Natural killer cell treated with Interleukin-12 subunit alpha and Interleukin-12 subunit beta and Interleukin-15 and Interleukin-18, amount 100 ng/mL, for 72 hours (primary cell): Measurements from ENCODE around the gene C11orf71. TPM values are rescaled to one million over a fixed set of nuclear protein-coding genes. Genes with fewer than 3 reads are reported as not detected.

ENCODE experiments used
- ATAC-seq, 2 donors: fragments of 150-1000 bp; cut with Tn5 transposase in 1 of 2; sonication (Bioruptor Pico), chemical (Tn5 transposase) in 1 of 2; 2 replicates each; pipeline ENCODE4 v1.10.0; 2021
- DNase-seq: peaks from one replicate; pipeline ENCODE4 v3.0.0; 2022; ENCODE audit warnings: low spot score
- H3K27ac Mint-ChIP-seq, 2 donors: 1 replicate in 1 of 2; 2 replicates in 1 of 2; pipeline ENCODE4 v1.8.0; 2022; ENCODE audit warnings: mixed read lengths in 2 of 2, mild to moderate bottlenecking in 1 of 2, moderate library complexity in 1 of 2
- H3K27me3 Mint-ChIP-seq, 2 donors: 1 replicate in 1 of 2; 2 replicates in 1 of 2; pipeline ENCODE4 v1.8.0; 2022; ENCODE audit warnings: mixed read lengths in 2 of 2
- H3K36me3 Mint-ChIP-seq: one replicate; pipeline ENCODE4 v1.8.0; 2022; ENCODE audit warnings: mixed read lengths
- H3K4me1 Mint-ChIP-seq, 2 donors: 1 replicate in 1 of 2; 2 replicates in 1 of 2; pipeline ENCODE4 v1.8.0; 2022; ENCODE audit warnings: low read depth in 2 of 2, mixed read lengths in 2 of 2, mild to moderate bottlenecking in 1 of 2
- H3K4me3 Mint-ChIP-seq: one replicate; pipeline ENCODE4 v1.8.0; 2022; ENCODE audit warnings: mixed read lengths
- H3K9me3 Mint-ChIP-seq: 2 replicates; pipeline ENCODE4 v1.8.0; 2022; ENCODE audit warnings: mixed read lengths
- total RNA-seq, 2 donors: library from RNA; stranded (reverse); gene quantifications; one replicate each; pipeline ENCODE4 v1.2.3, GENCODE V29; 2022

C11orf71 gene
- total RNA-seq, 2 donors from 2014 or later, result 5.7 to 6.4 TPM

DNA sequence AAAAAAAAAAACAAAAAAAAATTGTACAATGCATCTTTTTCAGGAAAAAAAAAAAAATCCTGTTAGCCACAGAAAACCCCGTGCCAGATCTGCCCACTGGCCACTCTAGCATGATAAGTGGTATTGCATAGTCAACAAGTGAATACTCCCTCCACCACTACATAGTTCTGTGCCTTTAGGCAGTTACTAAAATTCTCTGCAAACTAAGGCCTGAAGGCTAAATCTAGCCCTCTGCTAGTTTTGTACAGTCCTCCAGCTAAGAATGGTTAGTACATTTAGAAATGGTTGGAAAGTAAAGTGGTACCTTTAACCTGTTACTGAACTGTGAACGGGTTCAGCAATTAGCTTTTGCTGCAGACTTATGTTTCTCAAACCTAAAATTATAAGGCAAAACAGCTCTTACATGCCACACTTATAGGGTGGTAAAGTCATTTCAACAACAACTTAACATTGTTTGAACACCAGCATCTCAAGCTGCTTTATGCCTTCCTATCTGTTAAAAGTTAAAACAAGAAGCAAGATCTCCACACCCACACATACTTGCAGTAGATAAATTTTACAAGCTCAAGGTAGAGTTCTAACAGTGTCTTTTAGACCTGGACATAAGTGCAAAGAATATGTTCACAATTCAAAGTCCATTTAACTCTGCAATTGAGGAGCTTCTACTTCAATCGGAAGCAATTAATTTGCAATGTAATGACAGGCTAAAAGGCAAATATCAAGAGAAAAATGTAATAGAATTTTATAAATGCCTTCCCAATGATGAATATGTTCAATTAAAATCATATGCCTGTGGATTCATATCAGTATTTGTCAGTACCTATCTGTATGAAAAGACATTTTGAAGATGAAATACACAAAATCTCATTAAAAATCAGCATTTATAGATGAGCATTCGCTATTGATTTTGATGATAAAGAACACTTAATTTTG lies 7.3 kb downstream of the C11orf71 start:
- H3K9me3 Mint-ChIP-seq, result no peaks in the 10 kb centered on the region
- no peaks in the 10 kb centered on the region for H3K27me3 Mint-ChIP-seq
- H3K27ac Mint-ChIP-seq, result no peak overlapping the region
- peaks cover 0 to 4% of the 10 kb centered on the region in 2 donors for H3K4me1 Mint-ChIP-seq
- H3K4me3 Mint-ChIP-seq, result no peak overlapping the region
- no peak for DNase-seq
- ATAC-seq, result no peak
- H3K36me3 Mint-ChIP-seq, result no peaks in the 10 kb centered on the region

DNA sequence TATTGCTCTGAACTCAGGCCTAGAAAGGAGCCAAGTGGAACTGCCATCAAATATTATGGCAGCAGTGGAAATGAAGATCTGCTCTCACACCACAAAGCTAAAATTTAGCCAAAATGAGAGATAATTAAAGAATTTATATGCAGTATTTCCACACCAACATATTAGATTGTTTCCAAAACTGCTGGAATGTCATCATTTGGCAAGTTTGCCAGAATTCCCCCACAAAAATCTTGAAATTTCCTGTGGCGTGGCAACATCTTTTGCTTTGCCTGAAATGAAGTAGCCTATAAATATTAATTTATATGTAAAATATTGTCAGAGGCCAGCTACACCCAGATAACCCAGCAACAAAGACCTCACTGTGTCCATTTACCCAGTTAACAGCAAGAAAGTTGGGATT lies 13.8 kb downstream of the C11orf71 start:
- Mint-ChIP-seq H3K27ac (no peak overlapping the region), H3K36me3 (peaks cover 4% of the 10 kb centered on the region), H3K9me3 (no peaks in the 10 kb centered on the region), H3K4me3 (no peak overlapping the region), H3K27me3 (peaks cover 10 to 21% of the 10 kb centered on the region in 2 donors), H3K4me1 (no peaks in the 10 kb centered on the region)
- ATAC-seq (no peak), DNase-seq (no peak)

DNA sequence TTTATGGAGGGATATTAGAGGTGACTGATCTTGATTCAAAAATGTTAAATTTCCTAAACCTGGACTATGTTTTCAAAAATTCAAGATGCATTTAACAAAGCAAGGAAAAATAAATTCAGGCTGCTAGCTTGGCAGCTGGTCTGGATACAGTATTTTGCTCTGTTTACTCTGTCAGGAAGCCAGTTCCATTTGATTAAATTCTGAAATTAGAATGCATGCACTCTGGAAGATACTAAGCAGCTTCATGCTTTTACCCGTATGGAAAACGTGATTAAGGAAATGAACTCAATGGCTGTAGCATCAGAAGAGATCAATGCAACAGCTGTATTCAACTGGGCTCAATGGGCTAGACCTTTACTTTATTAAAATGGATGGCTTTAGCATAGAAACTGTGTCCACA lies 14.2 kb downstream of the C11orf71 start:
- ATAC-seq, result no peak
- Mint-ChIP-seq H3K9me3 (no peaks in the 10 kb centered on the region), H3K4me1 (no peaks in the 10 kb centered on the region), H3K4me3 (no peak overlapping the region), H3K27ac (no peak overlapping the region), H3K27me3 (peaks cover 10 to 21% of the 10 kb centered on the region in 2 donors), H3K36me3 (peaks cover 4% of the 10 kb centered on the region)
- DNase-seq, result no peak

DNA sequence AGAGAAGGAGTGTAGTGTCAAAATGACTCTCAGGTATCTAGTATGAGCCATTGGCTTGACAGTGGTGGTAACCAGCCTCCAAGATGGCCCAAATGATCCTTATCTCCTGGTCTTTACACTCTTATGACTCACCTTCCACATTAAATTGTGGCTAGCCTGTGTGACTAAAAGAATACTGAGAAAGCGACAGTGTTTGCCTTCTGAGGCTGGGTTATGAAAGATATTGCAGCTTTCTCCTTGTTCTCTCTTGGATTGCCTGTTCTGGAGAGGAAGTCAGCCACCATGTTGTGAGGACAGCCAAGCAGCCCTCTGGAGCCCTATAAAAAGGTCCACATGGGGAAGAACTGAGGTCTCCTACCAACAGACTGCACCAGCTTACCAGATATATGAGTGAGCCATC lies 15.8 kb downstream of the C11orf71 start:
- Mint-ChIP-seq H3K27me3 (peaks cover 19 to 29% of the 10 kb centered on the region in 2 donors), H3K27ac (no peak overlapping the region), H3K36me3 (peaks cover 4% of the 10 kb centered on the region), H3K4me1 (no peaks in the 10 kb centered on the region), H3K4me3 (no peak overlapping the region), H3K9me3 (no peaks in the 10 kb centered on the region)
- no peak for ATAC-seq
- no peak for DNase-seq

DNA sequence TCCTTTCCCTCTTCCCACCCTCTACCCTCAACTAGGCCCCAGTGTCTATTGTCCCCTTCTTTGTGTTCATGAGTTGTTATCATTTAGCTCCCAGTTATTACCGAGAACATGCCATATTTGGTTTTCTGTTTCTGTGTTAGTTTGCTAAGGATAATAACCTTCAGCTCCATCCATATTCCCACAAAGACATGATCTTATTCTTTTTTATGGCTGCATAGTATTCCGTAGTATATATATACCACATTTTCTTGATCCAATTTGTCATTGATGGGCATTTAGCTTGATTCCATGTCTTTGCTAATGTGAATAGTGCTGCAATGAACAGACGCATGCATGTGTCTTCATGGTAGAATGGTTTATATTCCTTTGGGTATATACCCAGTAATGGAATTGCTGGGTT lies 17.8 kb downstream of the C11orf71 start:
- DNase-seq (no peak), ATAC-seq (no peak)
- Mint-ChIP-seq H3K27ac (no peak overlapping the region), H3K27me3 (peaks cover 23 to 29% of the 10 kb centered on the region in 2 donors), H3K36me3 (peaks cover 4% of the 10 kb centered on the region), H3K4me3 (no peak overlapping the region), H3K4me1 (no peaks in the 10 kb centered on the region), H3K9me3 (no peaks in the 10 kb centered on the region)

DNA sequence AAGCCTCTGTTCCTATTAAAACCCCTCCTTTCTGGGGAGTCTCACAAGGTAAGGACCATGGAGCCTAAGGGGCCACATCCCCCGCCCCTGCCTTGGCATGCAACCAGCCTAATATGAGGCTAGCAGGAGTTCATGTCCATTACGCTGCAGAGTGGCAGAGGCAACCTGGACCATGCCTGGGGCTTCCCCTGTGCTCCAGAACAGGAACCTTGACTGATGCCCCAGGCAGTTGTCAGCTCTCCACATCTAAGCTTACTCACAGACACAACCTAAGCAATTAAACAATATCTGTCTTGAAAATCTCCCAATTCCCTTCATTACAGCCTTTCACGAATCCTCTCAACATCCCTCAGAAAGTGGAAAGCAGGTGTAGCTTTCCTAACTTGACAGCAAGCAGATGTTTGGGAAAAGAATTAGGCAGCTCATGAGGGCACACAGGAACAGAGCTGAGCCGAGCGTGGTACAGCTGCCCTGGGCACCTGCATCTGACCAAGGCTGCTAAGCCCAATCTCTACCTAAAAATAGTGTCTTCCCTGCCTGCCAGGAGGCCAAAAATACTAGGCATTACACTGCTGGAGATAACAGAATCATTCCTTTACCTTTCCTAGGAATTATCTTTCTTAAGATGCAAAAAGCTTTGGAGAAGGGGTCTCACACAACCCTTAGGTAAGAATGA lies 20.8 kb downstream of the C11orf71 start:
- H3K27me3 Mint-ChIP-seq, result peaks cover 25 to 32% of the 10 kb centered on the region in 2 donors
- ATAC-seq (no peak), DNase-seq (no peak)
- H3K36me3 Mint-ChIP-seq, result peaks cover 4% of the 10 kb centered on the region
- H3K4me3 Mint-ChIP-seq, result no peak overlapping the region
- H3K27ac Mint-ChIP-seq, result no peak overlapping the region
- no peaks in the 10 kb centered on the region for H3K9me3 Mint-ChIP-seq
- no peaks in the 10 kb centered on the region for H3K4me1 Mint-ChIP-seq

DNA sequence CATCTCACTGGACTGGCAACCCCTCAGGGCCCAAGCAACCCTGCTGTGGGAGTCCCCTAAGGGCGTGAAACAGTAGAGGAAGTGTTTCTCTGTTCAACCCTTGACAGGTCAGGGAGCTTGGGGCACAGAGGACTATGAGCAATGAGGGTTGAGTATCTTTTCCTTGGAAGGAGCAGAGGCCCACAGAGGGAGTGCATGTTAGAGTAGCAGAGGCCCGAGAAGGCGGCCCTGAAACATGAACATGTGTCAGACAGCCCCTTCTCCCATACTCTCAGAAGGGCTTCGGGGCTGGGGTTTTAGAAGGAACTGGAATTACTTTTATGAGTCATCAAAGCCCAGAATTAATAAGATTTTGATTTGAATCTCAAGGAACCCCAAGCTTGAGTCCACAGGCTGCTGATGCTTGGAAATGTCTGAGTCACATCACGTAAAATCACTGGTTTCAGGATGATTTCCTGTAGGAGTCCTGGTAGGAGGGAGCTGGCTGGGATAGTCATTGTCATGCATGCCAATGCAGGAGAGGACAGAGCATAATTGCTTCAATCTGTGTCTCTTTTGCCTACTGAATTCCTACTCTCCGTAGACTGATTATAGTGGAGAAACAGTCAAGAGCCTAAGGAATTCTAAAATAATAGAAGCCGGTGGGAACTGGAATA lies 22.6 kb downstream of the C11orf71 start:
- no peaks in the 10 kb centered on the region for H3K4me1 Mint-ChIP-seq
- ATAC-seq, result no peak
- H3K4me3 Mint-ChIP-seq, result no peak overlapping the region
- H3K27me3 Mint-ChIP-seq, result peaks cover 32 to 38% of the 10 kb centered on the region in 2 donors
- no peaks in the 10 kb centered on the region for H3K9me3 Mint-ChIP-seq
- no peak overlapping the region for H3K27ac Mint-ChIP-seq
- no peaks in the 10 kb centered on the region for H3K36me3 Mint-ChIP-seq
- DNase-seq, result no peak

DNA sequence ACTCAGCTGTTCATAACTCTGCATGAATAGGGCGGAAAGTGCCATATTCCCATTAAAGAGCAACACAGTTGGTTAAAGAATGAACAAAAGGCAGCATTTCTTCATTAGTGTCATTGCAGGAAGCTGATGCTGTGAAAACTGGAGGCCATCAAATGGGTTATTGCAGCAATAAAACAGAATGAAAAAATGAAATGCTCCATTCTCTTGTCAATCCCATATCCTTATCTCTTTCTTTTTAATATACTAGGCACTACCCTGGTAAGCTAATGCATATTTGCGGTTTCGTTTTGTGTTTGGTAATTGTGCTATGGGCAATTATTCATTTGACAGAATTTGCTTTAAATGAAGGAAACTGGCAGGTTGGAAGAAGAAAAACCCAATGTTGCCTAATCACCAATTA lies 25.3 kb downstream of the C11orf71 start:
- Mint-ChIP-seq H3K36me3 (no peaks in the 10 kb centered on the region), H3K27me3 (peaks cover 37 to 48% of the 10 kb centered on the region in 2 donors), H3K4me3 (no peak overlapping the region)

DNA sequence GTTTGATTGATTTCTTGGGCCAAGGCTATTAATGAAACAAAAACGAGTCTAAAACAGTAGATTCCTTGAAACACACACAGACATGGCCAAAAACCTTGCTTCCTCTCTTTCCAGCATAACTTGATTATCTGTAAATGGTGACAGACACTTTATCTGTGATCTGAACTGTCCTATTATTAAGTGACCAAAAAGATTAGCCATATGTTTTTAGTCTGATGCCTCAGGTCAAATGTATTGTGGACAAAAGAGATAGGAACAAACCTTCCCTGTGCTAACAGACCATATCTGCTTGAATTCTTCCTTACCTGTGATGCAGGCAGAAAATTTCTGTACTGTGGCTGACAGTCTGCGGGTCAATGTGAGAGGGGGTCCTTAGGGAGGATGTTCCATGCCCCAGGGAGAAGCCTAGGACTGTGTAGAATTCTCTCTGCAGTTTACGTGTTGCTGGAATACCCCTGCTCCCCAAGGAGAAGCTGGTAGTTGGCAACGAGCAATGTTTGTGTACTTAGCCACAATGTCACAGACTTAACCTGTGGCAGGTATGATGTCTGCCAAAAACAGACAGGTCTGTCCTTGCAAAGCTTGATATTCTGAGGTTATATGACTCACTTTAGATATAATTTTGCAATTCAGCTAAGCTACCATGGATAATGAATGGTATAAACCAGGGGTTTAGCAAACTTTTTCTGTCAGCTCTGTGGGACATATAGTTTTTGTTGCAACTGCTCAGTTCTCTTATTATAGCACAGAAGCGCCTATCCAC lies 31.2 kb downstream of the C11orf71 start:
- Mint-ChIP-seq H3K36me3 (no peaks in the 10 kb centered on the region), H3K4me1 (no peaks in the 10 kb centered on the region), H3K27me3 (peaks cover 42 to 58% of the 10 kb centered on the region in 2 donors), H3K4me3 (no peak overlapping the region), H3K9me3 (no peaks in the 10 kb centered on the region), H3K27ac (no peak overlapping the region)
- ATAC-seq (no peak), DNase-seq (no peak)

More for the DNA sequence above, 25.3 kb downstream of the C11orf71 start:
- no peaks in the 10 kb centered on the region for H3K9me3 Mint-ChIP-seq
- no peak for ATAC-seq
- H3K4me1 Mint-ChIP-seq, result no peaks in the 10 kb centered on the region
- no peak overlapping the region for H3K27ac Mint-ChIP-seq
- DNase-seq, result no peak

DNA sequence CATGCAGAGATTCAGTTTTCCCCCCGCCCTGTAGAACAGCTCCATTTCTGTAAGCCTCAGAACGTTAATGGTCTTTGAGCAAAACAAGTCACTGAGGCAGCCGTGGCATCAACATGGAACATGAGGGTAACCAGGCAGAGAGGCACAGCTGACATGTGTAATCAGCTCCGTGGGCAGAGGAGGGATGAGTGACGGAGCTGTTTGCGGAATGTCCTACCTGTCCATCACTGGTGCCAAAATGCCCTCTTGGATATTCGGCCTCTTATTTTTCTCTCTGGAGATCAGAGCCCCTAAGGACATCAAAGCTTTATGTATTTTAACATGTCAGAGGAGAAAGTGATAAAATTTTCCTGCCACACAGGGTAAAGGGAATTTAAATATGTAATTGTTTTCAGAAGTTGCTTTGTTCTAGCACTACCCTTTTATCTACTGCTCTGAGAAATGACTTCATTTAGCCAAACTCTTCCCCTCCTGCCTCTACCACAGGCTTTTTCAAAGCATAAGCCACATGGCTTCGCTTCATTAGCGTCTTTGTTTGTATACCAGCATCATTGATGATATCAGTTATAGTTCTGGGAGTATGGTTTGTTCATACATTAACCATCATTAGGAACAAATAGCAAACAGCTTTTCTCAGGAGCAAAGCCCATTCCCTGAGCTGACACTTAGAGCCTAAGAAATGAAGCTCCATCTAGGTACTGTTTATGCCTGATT lies 32.9 kb downstream of the C11orf71 start:
- DNase-seq (no peak), ATAC-seq (no peak)
- Mint-ChIP-seq H3K27me3 (peaks cover 39 to 50% of the 10 kb centered on the region in 2 donors), H3K4me3 (no peak overlapping the region), H3K9me3 (no peaks in the 10 kb centered on the region), H3K4me1 (no peaks in the 10 kb centered on the region), H3K36me3 (no peaks in the 10 kb centered on the region), H3K27ac (no peak overlapping the region)

DNA sequence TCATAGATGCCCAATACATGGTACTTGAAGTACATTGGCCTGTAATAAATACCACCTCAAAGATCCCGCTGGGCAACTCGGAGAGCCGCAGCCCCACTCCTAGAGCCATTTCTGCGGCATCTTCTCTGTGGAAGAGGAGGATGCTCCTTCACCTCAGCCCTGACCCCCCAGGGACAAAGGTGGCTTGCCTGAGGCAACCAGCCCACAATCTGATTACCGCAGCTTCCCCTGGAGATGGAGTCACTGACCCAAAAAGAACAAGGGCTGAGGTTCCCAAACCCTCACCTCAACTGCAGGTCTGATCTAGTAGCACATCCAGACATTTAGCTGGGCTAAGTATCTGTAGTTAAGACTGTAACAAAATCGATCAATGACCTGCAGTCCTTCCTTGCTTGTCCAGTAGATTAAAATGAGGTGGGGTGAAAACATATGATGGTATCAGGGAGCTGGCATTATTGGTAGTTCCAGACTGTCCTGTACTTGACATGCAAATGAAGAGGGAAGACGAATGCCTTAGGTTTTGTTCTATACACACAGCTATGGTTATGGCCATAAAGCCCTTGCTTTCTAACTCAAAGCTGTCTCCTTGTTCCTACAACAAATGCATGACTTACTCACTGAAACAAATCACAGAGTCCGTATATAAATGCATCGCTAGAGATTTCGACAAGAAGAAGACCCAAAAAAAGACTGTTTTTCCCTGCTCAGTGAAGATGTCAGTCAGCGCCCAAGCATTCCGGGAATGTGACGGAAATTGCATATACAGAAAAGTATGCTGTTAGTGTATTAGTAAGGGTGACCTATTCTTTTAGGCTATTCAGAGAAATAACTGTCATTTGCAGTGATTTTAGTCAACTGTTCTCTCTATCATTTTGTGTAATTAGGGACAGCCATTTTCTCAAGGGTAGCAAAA lies 33.7 kb downstream of the C11orf71 start:
- peaks cover 35 to 43% of the 10 kb centered on the region in 2 donors for H3K27me3 Mint-ChIP-seq
- H3K27ac Mint-ChIP-seq, result no peak overlapping the region
- H3K36me3 Mint-ChIP-seq, result no peaks in the 10 kb centered on the region
- ATAC-seq, result no peak
- H3K4me3 Mint-ChIP-seq, result no peak overlapping the region
- no peaks in the 10 kb centered on the region for H3K4me1 Mint-ChIP-seq
- H3K9me3 Mint-ChIP-seq, result no peaks in the 10 kb centered on the region
- DNase-seq, result no peak

DNA sequence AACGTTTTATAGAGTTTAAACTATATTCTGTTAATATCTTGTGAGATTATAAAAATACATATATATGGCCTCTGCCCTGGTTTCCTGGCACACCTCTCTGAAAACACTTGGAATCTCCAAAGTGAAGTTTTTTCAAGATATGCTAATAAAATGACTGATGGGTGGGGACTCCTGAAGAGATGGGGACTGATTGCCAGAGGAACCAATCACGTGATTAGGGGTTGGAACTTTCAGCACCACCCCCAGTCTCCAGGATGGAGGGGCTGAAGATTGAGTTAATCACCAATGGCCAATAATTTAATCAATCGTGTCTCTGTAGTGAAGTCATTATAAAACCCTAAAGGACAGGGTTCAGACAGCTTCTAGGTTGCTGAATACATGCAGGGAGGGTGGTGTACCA lies 37.4 kb downstream of the C11orf71 start:
- peaks cover 31 to 37% of the 10 kb centered on the region in 2 donors for H3K27me3 Mint-ChIP-seq
- H3K4me1 Mint-ChIP-seq, result peaks cover 0 to 2% of the 10 kb centered on the region in 2 donors
- no peak overlapping the region for H3K27ac Mint-ChIP-seq
- DNase-seq, result no peak
- H3K36me3 Mint-ChIP-seq, result no peaks in the 10 kb centered on the region
- no peaks in the 10 kb centered on the region for H3K9me3 Mint-ChIP-seq
- no peak overlapping the region for H3K4me3 Mint-ChIP-seq
- ATAC-seq, result no peak
